Astrocyte of the cerebellum (primary cell): Measurements from ENCODE around the gene C2orf76.

Experiments used
- DNase-seq: peaks from one replicate; pipeline ENCODE4 v3.0.0-alpha.2; 2011; ENCODE audit warnings: low read depth
- H3K4me3 ChIP-seq: 2 replicates; pipeline ENCODE4 v1.5.1; 2011; ENCODE audit warnings: mild to moderate bottlenecking, low read depth, low read length, moderate library complexity
- CTCF ChIP-seq: IDR thresholded peaks from 2 replicates; pipeline ENCODE4 v1.5.1; 2012; ENCODE audit warnings: low read length, low read depth, moderate library complexity, mild to moderate bottlenecking; ENCODE audit errors: missing control alignments
- in situ Hi-C: cut with HindIII; loops from 2 replicates; pipeline ENCODE4 v1.10.0; 2017; ENCODE audit warnings: low sequenced_read_pairs

Gene C2orf76

DNA sequence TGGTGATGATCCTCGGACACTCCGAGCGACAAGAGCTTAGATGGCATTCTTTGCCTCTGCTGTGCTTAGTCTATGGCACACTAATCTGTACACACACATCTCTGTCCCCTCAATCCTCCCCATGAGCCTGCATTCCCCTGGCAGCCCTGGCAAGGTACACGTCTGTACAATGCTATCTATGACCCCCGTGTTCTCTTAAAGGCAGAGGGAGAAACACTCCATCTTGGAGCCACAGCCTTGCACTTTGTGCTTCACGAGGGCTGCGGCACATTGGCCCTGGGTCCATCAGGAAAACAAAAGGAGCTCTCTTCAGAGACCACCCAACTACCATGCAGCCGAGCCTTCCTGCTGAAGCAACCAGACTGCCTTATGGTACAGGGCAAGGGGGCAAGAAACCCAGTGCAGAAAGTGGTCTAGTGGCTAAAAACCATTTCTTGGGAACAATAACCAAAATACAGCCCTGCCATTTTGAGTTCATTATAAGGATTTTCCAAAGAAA, 100.5 kb downstream of the C2orf76 start:
- in situ Hi-C loops, result no loop called here
- H3K4me3 ChIP-seq, result no peak overlapping the region
- no peak for TF ChIP-seq CTCF

DNA sequence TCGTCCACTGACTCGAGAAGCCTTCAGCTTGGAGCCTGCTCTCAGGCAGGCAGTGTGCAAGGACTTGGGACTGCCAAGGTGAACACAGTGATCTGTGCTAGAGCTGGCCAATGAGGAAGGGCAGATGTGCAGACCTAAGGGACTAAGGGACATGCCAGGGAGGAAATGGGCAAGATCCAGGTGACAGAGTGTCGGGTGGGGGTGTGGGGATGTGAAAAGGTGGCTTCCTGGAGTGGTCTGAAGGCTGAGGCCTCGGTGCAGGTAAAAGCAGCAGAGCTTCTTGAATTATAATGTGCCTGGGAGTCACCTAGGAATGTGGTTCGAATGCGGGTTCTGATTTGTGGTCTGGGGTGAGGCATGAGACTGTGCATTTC, 101.0 kb downstream of the C2orf76 start:
- in situ Hi-C loops, result no loop called here
- DNase-seq, result no peak
- no peak overlapping the region for H3K4me3 ChIP-seq
- no peak for TF ChIP-seq CTCF

More for the DNA sequence above, 100.5 kb downstream of the C2orf76 start:
- DNase-seq, result no peak

- in situ Hi-C loops, result no loop called here
- TF ChIP-seq CTCF, result peak; percentile 91
- no peak for DNase-seq
- H3K4me3 ChIP-seq, result no peak overlapping the region
These were observed 101.6 kb downstream of the C2orf76 start for GRCh38 chr2:119264781-119265692.

GRCh38 chr2:119263656-119264055, 103.0 kb downstream of the C2orf76 start:
- TF ChIP-seq CTCF, result no peak

DNA sequence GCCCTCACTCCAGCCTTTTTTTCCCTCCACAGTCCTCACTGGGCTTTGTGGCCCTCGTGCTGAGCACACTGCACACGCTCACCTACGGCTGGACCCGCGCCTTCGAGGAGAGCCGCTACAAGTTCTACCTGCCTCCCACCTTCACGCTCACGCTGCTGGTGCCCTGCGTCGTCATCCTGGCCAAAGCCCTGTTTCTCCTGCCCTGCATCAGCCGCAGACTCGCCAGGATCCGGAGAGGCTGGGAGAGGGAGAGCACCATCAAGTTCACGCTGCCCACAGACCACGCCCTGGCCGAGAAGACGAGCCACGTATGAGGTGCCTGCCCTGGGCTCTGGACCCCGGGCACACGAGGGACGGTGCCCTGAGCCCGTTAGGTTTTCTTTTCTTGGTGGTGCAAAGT, 103.6 kb downstream of the C2orf76 start:
- in situ Hi-C loops, result no loop called here
- no peak for DNase-seq
- H3K4me3 ChIP-seq, result no peak overlapping the region
- TF ChIP-seq CTCF, result no peak

More at GRCh38 chr2:119263656-119264055, 103.0 kb downstream of the C2orf76 start:
- DNase-seq, result no peak
- in situ Hi-C loops, result no loop called here
- no peak overlapping the region for H3K4me3 ChIP-seq

DNA sequence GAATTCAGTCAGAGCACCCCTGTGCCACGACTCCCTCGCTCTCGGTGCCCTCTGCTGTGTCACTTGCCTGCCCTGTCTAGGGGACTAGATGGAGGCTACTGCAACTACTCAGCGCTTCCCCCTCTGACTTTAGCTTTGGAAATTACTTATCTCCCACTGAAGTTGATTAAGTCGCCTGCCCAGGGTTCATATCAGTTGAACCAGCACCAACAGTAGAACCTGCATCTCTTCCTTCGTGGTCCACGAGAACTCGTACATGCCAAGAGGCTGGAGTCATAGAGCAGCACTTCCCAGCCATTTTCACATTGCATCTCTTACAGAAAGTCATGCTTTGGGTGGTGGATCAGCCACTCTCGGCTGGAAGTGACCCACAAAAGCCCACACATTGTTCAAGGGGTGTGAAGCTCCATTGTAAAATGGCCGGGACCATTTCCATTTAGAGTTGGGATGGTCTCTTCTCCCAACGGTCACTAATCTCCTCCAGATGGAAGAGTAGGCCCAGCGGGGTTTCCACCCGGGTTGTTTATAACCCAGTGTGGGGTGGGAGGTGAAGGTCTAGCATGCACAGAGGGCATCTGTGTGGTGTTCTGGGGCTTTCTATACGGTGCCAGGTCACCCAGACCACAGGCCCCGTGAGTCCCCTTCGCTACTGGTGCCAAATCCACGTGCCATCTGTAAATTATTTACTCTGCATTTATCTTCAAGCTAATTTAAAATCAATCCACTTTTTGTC, 105.0 kb downstream of the C2orf76 start:
- in situ Hi-C loops, result no loop called here
- no peak for DNase-seq
- no peak overlapping the region for H3K4me3 ChIP-seq
- no peak for TF ChIP-seq CTCF
